Liver (tissue), 3 donors: Measurements from ENCODE around the gene MPHOSPH6.

Experiments
- ATF3 ChIP-seq: IDR thresholded peaks from 2 replicates; pipeline ENCODE4 v1.6.1; 2016; ENCODE audit warnings: antibody characterized with exemption
- CTCF ChIP-seq: fragments of 150-350 bp; IDR thresholded peaks from 2 replicates; pipeline ENCODE4 v1.5.1; 2017; ENCODE audit warnings: improper control_type of control experiment, low read depth, low read length; ENCODE audit not compliant: missing input control
- EGR1 ChIP-seq, 2 donors: IDR thresholded peaks; 2 replicates each; pipeline ENCODE4 v1.6.1; 2016 to 2018; ENCODE audit warnings: antibody characterized with exemption in 2 of 2, low read depth in 2 of 2
- GABPA ChIP-seq, 2 donors: IDR thresholded peaks in 1 of 2; conservative IDR thresholded peaks in 1 of 2; 2 replicates each; pipeline ENCODE4 v1.6.1; 2016; ENCODE audit warnings: antibody characterized with exemption in 2 of 2, mild to moderate bottlenecking in 1 of 2, moderate library complexity in 1 of 2
- HNF4A ChIP-seq, 2 donors: conservative IDR thresholded peaks; 2 replicates each; pipeline ENCODE4 v1.6.1; 2016; ENCODE audit warnings: antibody characterized with exemption in 2 of 2, mild to moderate bottlenecking in 2 of 2
- JUND ChIP-seq, 2 donors: IDR thresholded peaks; 2 replicates each; pipeline ENCODE4 v1.6.1; 2016; ENCODE audit warnings: antibody characterized with exemption in 2 of 2
- MAX ChIP-seq: IDR thresholded peaks from 2 replicates; pipeline ENCODE4 v1.6.1; 2016; ENCODE audit warnings: antibody characterized with exemption
- RAD21 ChIP-seq, 2 donors: IDR thresholded peaks; 2 replicates each; pipeline ENCODE4 v1.6.1; 2016; ENCODE audit warnings: antibody characterized with exemption in 2 of 2, mild to moderate bottlenecking in 2 of 2
- REST ChIP-seq: IDR thresholded peaks from 2 replicates; pipeline ENCODE4 v1.6.1; 2016; ENCODE audit warnings: antibody characterized with exemption, mild to moderate bottlenecking
- SP1 ChIP-seq: IDR thresholded peaks from 2 replicates; pipeline ENCODE4 v1.6.1; 2018; ENCODE audit warnings: antibody characterized with exemption, mild to moderate bottlenecking
- TAF1 ChIP-seq: conservative IDR thresholded peaks from 2 replicates; pipeline ENCODE4 v1.6.1; 2016; ENCODE audit warnings: antibody characterized with exemption, mild to moderate bottlenecking
- YY1 ChIP-seq: IDR thresholded peaks from 2 replicates; pipeline ENCODE4 v1.6.1; 2016; ENCODE audit warnings: antibody characterized with exemption, mild to moderate bottlenecking
- donor health status: healthy.
- donor health status: healthy.

- no peak for TF ChIP-seq ATF3
- TF ChIP-seq REST: no peak
- TF ChIP-seq GABPA (IDR thresholded peaks at IDR 0.05 in 1 of 2, conservative IDR thresholded peaks at IDR 0.05 in 1 of 2): no peak
- TF ChIP-seq TAF1: no peak
- TF ChIP-seq SP1: no peak
- no peak for TF ChIP-seq CTCF
- TF ChIP-seq EGR1 (IDR thresholded peaks at IDR 0.05; ENCODE audit: low read depth in 2 of 2): no peak
- no peak for TF ChIP-seq YY1
- TF ChIP-seq HNF4A (conservative IDR thresholded peaks at IDR 0.05): no peak
- no peak for TF ChIP-seq JUND (IDR thresholded peaks at IDR 0.05)
- no peak for TF ChIP-seq MAX
- TF ChIP-seq RAD21 (IDR thresholded peaks at IDR 0.05): no peak
Measured at GRCh38 chr16:82136956-82137821, 32.8 kb downstream of the MPHOSPH6 start.
